GM18519 (cell line): ENCODE measurements around the gene MAML2.

Experiments used
- ATAC-seq: cut with Tn5 transposase; IDR thresholded peaks from one replicate; pipeline ENCODE4 v1.9.1; 2021; ENCODE audit warnings: mild to moderate bottlenecking, moderate library complexity; ENCODE audit not compliant: unreplicated experiment, low FRiP score

Gene MAML2

GRCh38 chr11:96168623-96169022 is 174.4 kb downstream of the MAML2 start:
- no peak for ATAC-seq

- no peak for ATAC-seq
Observed at GRCh38 chr11:96167787-96168186, 175.2 kb downstream of the MAML2 start.

GRCh38 chr11:96167203-96167758 is 175.7 kb downstream of the MAML2 start:
- no peak for ATAC-seq

GRCh38 chr11:96162816-96163499 is 180.0 kb downstream of the MAML2 start:
- no peak for ATAC-seq

GRCh38 chr11:96161307-96162089 is 181.5 kb downstream of the MAML2 start:
- no peak for ATAC-seq

- ATAC-seq, result no peak
Observed at GRCh38 chr11:96160732-96161306, 182.2 kb downstream of the MAML2 start.

GRCh38 chr11:96159968-96160367 is 183.0 kb downstream of the MAML2 start:
- no peak for ATAC-seq

GRCh38 chr11:96158126-96158525 is 184.9 kb downstream of the MAML2 start:
- no peak for ATAC-seq

GRCh38 chr11:96157517-96157873 is 185.5 kb downstream of the MAML2 start:
- no peak for ATAC-seq

GRCh38 chr11:96156379-96156722 is 186.6 kb downstream of the MAML2 start:
- no peak for ATAC-seq

- ATAC-seq, result no peak
Observed at GRCh38 chr11:96155627-96156378, 187.2 kb downstream of the MAML2 start.

- no peak for ATAC-seq
Observed at GRCh38 chr11:96154802-96155520, 188.0 kb downstream of the MAML2 start.

GRCh38 chr11:96152623-96153022 is 190.4 kb downstream of the MAML2 start:
- ATAC-seq, result no peak

- no peak for ATAC-seq
Observed at GRCh38 chr11:96151501-96151900, 191.5 kb downstream of the MAML2 start.

GRCh38 chr11:96150609-96151008 is 192.4 kb downstream of the MAML2 start:
- ATAC-seq, result no peak

GRCh38 chr11:96149743-96150555 is 193.0 kb downstream of the MAML2 start:
- no peak for ATAC-seq

- no peak for ATAC-seq
Observed at GRCh38 chr11:96147906-96148486, 195.0 kb downstream of the MAML2 start.

GRCh38 chr11:96147186-96147585 is 195.8 kb downstream of the MAML2 start:
- ATAC-seq, result no peak

- ATAC-seq, result no peak
Observed at GRCh38 chr11:96146765-96147164, 196.2 kb downstream of the MAML2 start.
